Right lobe of liver (tissue), 4 donors: ENCODE results near the gene CUL1.

Experiments
- POLR2A ChIP-seq: fragments of 450-650 bp; IDR thresholded peaks from one replicate; pipeline ENCODE4 v1.6.1; 2017; ENCODE audit warnings: antibody characterized with exemption, mild to moderate bottlenecking
- TF ChIP-seq, protein P1 (sequence below), 4 donors: fragments of 200-600 bp in 3 of 4; fragments of 450-650 bp in 1 of 4; IDR thresholded peaks; one replicate each; pipeline versions ENCODE4 v1.5.1 to v1.8.0; 2016 to 2022; ENCODE audit warnings: antibody characterized with exemption in 4 of 4, mild to moderate bottlenecking in 2 of 4
- donor health status: DM: no; HTN: no; CAD: no.
- donor health status: DM: no; HTN: no; CAD: no.
- donor health status: DM: no; HTN: yes; CAD: no.

DNA sequence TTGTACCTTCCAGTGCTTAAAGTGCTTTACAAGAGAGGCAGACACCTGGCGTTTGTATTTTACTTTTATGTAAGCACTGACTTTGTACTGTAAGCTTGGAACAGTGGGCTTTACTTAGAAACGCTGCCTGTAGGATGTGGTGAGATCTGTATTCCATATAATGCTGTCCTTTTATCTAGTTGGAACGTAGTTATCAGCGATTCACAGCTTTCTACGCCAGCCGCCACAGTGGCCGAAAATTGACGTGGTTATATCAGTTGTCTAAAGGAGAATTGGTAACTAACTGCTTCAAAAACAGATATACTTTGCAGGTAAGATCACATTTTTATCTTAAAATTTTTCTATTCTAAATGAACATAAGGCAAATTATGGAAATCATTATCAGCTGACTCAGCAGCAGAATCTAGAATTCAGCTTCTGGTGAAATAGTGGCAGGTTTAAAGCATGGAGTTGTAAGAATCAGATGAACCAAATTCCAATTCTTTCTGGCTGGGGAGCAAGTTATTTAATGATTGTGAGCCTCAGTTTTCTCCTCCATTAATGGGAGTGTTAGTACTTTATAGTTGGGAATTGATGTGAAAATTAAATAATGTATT is 91.5 kb downstream of the CUL1 start:
- TF ChIP-seq, protein P1, sequence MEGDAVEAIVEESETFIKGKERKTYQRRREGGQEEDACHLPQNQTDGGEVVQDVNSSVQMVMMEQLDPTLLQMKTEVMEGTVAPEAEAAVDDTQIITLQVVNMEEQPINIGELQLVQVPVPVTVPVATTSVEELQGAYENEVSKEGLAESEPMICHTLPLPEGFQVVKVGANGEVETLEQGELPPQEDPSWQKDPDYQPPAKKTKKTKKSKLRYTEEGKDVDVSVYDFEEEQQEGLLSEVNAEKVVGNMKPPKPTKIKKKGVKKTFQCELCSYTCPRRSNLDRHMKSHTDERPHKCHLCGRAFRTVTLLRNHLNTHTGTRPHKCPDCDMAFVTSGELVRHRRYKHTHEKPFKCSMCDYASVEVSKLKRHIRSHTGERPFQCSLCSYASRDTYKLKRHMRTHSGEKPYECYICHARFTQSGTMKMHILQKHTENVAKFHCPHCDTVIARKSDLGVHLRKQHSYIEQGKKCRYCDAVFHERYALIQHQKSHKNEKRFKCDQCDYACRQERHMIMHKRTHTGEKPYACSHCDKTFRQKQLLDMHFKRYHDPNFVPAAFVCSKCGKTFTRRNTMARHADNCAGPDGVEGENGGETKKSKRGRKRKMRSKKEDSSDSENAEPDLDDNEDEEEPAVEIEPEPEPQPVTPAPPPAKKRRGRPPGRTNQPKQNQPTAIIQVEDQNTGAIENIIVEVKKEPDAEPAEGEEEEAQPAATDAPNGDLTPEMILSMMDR (IDR thresholded peaks at IDR 0.05) = no peak
- TF ChIP-seq POLR2A = no peak
